ENCODE measurements around the gene HLA-DMB. TPM values are rescaled to one million over a fixed set of nuclear protein-coding genes. Genes with fewer than 3 reads are reported as not detected.
A peak's percentile ranks its signal among the peaks of the same experiment; 100 is the strongest.

HLA-DMB gene
- total RNA-seq, 1 experiment from 2014 or later: 1.7 TPM

DNA sequence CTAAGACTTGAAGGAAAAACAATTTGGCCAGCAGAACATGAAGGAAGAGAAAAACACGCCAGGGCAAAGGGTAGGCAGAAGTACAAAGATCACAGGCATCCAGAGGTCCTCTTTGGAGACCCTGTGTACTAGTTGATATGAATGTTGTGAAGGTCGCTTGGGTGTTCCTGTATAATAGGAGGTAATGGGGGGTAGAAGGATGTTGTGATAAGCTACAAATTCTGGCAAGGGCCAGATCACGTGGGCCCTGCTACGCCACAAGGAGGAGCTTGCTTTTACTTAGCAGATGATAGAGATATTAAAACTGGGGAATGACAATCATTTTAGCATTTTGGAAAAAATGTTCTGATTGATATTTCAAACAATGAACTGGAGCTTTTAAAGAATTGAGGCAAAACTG, 12.9 kb upstream of the HLA-DMB start:
- H3K4me2 ChIP-seq (ENCODE audit: insufficient read depth, insufficient read length, low read length): no peak overlapping the region
- H3K18ac ChIP-seq (ENCODE audit: insufficient read length, low read depth, low read length): no peak overlapping the region
- DNase-seq: no peak
- no peaks in the 10 kb centered on the region for H3K23me2 ChIP-seq (ENCODE audit: insufficient read length, low read depth, low read length, poor library complexity, severe bottlenecking)
- no peak overlapping the region for H3K56ac ChIP-seq (ENCODE audit: insufficient read length, low read depth, low read length)
- H2AFZ ChIP-seq (ENCODE audit: low read length): no peak overlapping the region
- no peak overlapping the region for H2BK120ac ChIP-seq (ENCODE audit: low read depth, low read length, poor library complexity, severe bottlenecking)
- no peak overlapping the region for H3T11ph ChIP-seq (ENCODE audit: low read length)
- no peak overlapping the region for H3K27ac ChIP-seq (ENCODE audit: insufficient read length, low read depth, low read length)
- H3K36me3 Mint-ChIP-seq (ENCODE audit: insufficient read depth in 1 of 3, low read depth in 3 of 3): no peaks in the 10 kb centered on the region
- H4K91ac ChIP-seq (ENCODE audit: insufficient read length, low read depth, low read length): no peak overlapping the region
- no CpG with 5 or more reads among the region's 4 CpGs for WGBS (ENCODE audit: extremely low coverage, insufficient read length, low lambda C conversion rate)
- no peak overlapping the region for H4K8ac ChIP-seq (replicated peaks; ENCODE audit: insufficient read length, low read depth, low read length)
- no peak overlapping the region for H3K23ac ChIP-seq (ENCODE audit: insufficient read length, low read depth, low read length)
- no peak overlapping the region for H3K14ac ChIP-seq (ENCODE audit: insufficient read depth, low read length)
- no peaks in the 10 kb centered on the region for H4K20me1 ChIP-seq (ENCODE audit: control insufficient read depth, insufficient read depth, insufficient read length)
- H3K79me1 ChIP-seq (ENCODE audit: insufficient read depth, low read depth, low read length, poor library complexity, severe bottlenecking): no peaks in the 10 kb centered on the region
- peaks cover 16 to 18% of the 10 kb centered on the region in 2 experiments for H3K4me1 Mint-ChIP-seq
- no peak overlapping the region for H2BK20ac ChIP-seq (ENCODE audit: low read depth, low read length, poor library complexity, severe bottlenecking)
- no peaks in the 10 kb centered on the region; the same call in 1 of the 2 replicates for H3K27me3 ChIP-seq (ENCODE audit: insufficient read depth, low read length)
- H3K9me3 Mint-ChIP-seq: no peaks in the 10 kb centered on the region
- no peaks in the 10 kb centered on the region for H3K79me2 ChIP-seq (ENCODE audit: insufficient read depth, low read length)
- no peaks in the 10 kb centered on the region for H3K9me3 ChIP-seq (ENCODE audit: control insufficient read depth, low read depth, low read length)
- H3K4ac ChIP-seq (ENCODE audit: low read depth, low read length): no peak overlapping the region
- peaks cover 3% of the 10 kb centered on the region; the same call in 1 of the 2 replicates for H3K4me1 ChIP-seq (ENCODE audit: insufficient read depth, low read length)
- no peak overlapping the region for H4K5ac ChIP-seq (ENCODE audit: insufficient read length, low read depth, low read length)
- no peak overlapping the region; a peak in 1 of 5 replicates for H3K4me3 Mint-ChIP-seq
- H2BK5ac ChIP-seq (ENCODE audit: insufficient read length, low read length): no peak overlapping the region
- H3K27me3 Mint-ChIP-seq (ENCODE audit: low read depth): no peaks in the 10 kb centered on the region
- no peak overlapping the region for H3K9ac ChIP-seq (ENCODE audit: extremely low read depth, insufficient read length, low read length)
- no peak for TF ChIP-seq CTCF (conservative IDR thresholded peaks at IDR 0.05)
- H2BK12ac ChIP-seq (ENCODE audit: insufficient read length, low read depth, low read length): no peak overlapping the region
- H2AK5ac ChIP-seq (ENCODE audit: insufficient read length, low read length): no peak overlapping the region
- peak overlapping the region in 1 of 3 experiments; percentile 2; a peak in 1 of 7 replicates for H3K27ac Mint-ChIP-seq
- no peak overlapping the region for H2BK15ac ChIP-seq (ENCODE audit: low read depth, low read length)
